Ishikawa (cell line): Measurements from ENCODE around the gene ASS1.

Experiments
- CEBPB ChIP-seq: IDR thresholded peaks from 2 replicates; pipeline ENCODE4 v1.6.1; 2012
- CREB1 ChIP-seq: IDR thresholded peaks from 2 replicates; pipeline ENCODE4 v1.6.1; 2012; ENCODE audit warnings: low read depth
- EP300 ChIP-seq: IDR thresholded peaks from 2 replicates; pipeline ENCODE4 v1.6.1; 2012; ENCODE audit warnings: borderline replicate concordance
- FOXM1 ChIP-seq: IDR thresholded peaks from 2 replicates; pipeline ENCODE4 v1.6.1; 2012; ENCODE audit warnings: low read depth, borderline replicate concordance
- MAX ChIP-seq: IDR thresholded peaks from 2 replicates; pipeline ENCODE4 v1.6.1; 2012
- RAD21 ChIP-seq: IDR thresholded peaks from 2 replicates; pipeline ENCODE4 v1.6.1; 2012; ENCODE audit warnings: low read depth
- REST ChIP-seq: IDR thresholded peaks from 2 replicates; pipeline ENCODE4 v1.6.1; 2012; ENCODE audit warnings: low read depth, mild to moderate bottlenecking
- TAF1 ChIP-seq: IDR thresholded peaks from 2 replicates; pipeline ENCODE4 v1.6.1; 2012; ENCODE audit warnings: low read depth, mild to moderate bottlenecking
- TCF12 ChIP-seq: IDR thresholded peaks from 2 replicates; pipeline ENCODE4 v1.6.1; 2012; ENCODE audit warnings: low read depth
- TEAD4 ChIP-seq: IDR thresholded peaks from 2 replicates; pipeline ENCODE4 v1.6.1; 2012
- USF1 ChIP-seq: IDR thresholded peaks from 2 replicates; pipeline ENCODE4 v1.6.1; 2012
- YY1 ChIP-seq: IDR thresholded peaks from 2 replicates; pipeline ENCODE4 v1.6.1; 2012; ENCODE audit warnings: low read depth

DNA sequence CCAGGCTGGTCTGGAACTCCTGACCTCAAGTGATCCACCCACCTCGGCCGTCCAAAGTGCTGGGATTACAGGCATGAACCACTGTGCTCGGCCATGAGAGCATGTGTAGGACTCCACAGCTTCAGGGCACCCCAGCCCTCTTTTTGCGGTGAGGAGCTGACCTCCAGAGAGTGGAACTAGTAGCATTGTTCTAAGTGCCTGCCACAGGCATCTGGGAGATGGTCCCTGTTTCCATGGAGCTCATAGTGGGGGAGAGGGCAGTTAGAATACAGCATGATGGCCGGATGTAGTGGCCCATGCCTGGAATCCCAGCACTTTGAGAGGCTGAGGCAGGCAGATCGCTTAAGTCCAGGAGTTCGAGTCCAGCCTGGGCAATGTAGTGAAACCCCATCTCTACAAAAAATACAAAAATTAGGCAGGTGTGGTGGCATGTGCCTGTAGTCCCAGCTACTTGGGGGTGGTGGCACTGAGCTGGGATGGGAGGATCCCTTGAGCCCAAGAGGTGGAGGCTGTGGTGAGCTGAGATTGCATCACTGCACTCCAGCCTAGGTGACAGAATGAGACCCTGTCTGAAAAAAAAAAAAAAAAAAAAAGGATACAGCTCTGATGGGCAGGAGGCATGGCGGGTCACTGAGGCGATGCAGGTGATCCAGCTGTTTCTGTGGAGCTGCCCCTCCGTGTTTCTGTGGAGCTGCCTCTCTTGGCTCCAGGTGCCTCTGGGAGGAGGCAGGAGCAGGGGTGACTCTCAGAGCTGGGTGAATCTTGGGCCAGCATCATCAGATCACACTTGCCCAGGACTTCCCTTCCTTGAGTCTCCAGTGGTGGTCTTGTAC lies 4.2 kb downstream of the ASS1 start:
- no peak for TF ChIP-seq RAD21
- TF ChIP-seq TCF12: no peak
- no peak for TF ChIP-seq TAF1
- TF ChIP-seq YY1: no peak
- TF ChIP-seq MAX: no peak
- no peak for TF ChIP-seq USF1
- TF ChIP-seq CEBPB: no peak
- no peak for TF ChIP-seq EP300
- no peak for TF ChIP-seq TEAD4
- TF ChIP-seq REST: no peak
- no peak for TF ChIP-seq CREB1
- no peak for TF ChIP-seq FOXM1
